ENCODE measurements around the gene GALM. TPM values are rescaled to one million over a fixed set of nuclear protein-coding genes. Genes with fewer than 3 reads are reported as not detected.

Gene GALM
- total RNA-seq, 1 experiment from 2014 or later = 20.5 TPM

- no TSS peak for BruUV-seq (replicated peaks)
- H3K9me3 ChIP-seq (ENCODE audit: control insufficient read depth, insufficient read depth, low read depth, low read length) = no peaks in the 10 kb centered on the region
- H3K4me3 ChIP-seq (ENCODE audit: low read depth in 2 of 2, low read length in 2 of 2) = no peak overlapping the region
- CTCF ChIA-PET = no interaction called here
- DNase-seq (ENCODE audit: low read depth, low spot score) (no peak), ATAC-seq (no peak)
- in situ Hi-C loops (cut with HindIII; ENCODE audit: low pct_unique_long_range_greater_than_20kb, low sequenced_read_pairs) = no loop called here
- no peak overlapping the region for H3K27ac ChIP-seq (ENCODE audit: low read length)
- no peaks in the 10 kb centered on the region for H3K36me3 ChIP-seq (ENCODE audit: control insufficient read depth, insufficient read depth, low read length)
- intact Hi-C loops (cut with micrococcal nuclease; ENCODE audit: unreplicated experiment) = no loop called here
- H3K4me1 ChIP-seq (ENCODE audit: control insufficient read depth, insufficient read depth, low read length) = no peaks in the 10 kb centered on the region
- no peaks in the 10 kb centered on the region for H3K27me3 ChIP-seq (ENCODE audit: control insufficient read depth, insufficient read depth, low read length)
- TF ChIP-seq, protein P1, sequence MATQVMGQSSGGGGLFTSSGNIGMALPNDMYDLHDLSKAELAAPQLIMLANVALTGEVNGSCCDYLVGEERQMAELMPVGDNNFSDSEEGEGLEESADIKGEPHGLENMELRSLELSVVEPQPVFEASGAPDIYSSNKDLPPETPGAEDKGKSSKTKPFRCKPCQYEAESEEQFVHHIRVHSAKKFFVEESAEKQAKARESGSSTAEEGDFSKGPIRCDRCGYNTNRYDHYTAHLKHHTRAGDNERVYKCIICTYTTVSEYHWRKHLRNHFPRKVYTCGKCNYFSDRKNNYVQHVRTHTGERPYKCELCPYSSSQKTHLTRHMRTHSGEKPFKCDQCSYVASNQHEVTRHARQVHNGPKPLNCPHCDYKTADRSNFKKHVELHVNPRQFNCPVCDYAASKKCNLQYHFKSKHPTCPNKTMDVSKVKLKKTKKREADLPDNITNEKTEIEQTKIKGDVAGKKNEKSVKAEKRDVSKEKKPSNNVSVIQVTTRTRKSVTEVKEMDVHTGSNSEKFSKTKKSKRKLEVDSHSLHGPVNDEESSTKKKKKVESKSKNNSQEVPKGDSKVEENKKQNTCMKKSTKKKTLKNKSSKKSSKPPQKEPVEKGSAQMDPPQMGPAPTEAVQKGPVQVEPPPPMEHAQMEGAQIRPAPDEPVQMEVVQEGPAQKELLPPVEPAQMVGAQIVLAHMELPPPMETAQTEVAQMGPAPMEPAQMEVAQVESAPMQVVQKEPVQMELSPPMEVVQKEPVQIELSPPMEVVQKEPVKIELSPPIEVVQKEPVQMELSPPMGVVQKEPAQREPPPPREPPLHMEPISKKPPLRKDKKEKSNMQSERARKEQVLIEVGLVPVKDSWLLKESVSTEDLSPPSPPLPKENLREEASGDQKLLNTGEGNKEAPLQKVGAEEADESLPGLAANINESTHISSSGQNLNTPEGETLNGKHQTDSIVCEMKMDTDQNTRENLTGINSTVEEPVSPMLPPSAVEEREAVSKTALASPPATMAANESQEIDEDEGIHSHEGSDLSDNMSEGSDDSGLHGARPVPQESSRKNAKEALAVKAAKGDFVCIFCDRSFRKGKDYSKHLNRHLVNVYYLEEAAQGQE (IDR thresholded peaks at IDR 0.05; ENCODE audit: insufficient read depth in 1 of 2, low read depth in 2 of 2, low read length in 1 of 2) = no peak
- TF ChIP-seq SIN3A (IDR thresholded peaks at IDR 0.05; ENCODE audit: borderline replicate concordance, insufficient read depth, low read depth, low read length) (no peak), TCF7L2 (IDR thresholded peaks at IDR 0.05; ENCODE audit: low read depth, low read length) (no peak), POLR2AphosphoS5 (IDR thresholded peaks at IDR 0.05; ENCODE audit: low read depth, low read length) (no peak)
- TF ChIP-seq, protein P2, sequence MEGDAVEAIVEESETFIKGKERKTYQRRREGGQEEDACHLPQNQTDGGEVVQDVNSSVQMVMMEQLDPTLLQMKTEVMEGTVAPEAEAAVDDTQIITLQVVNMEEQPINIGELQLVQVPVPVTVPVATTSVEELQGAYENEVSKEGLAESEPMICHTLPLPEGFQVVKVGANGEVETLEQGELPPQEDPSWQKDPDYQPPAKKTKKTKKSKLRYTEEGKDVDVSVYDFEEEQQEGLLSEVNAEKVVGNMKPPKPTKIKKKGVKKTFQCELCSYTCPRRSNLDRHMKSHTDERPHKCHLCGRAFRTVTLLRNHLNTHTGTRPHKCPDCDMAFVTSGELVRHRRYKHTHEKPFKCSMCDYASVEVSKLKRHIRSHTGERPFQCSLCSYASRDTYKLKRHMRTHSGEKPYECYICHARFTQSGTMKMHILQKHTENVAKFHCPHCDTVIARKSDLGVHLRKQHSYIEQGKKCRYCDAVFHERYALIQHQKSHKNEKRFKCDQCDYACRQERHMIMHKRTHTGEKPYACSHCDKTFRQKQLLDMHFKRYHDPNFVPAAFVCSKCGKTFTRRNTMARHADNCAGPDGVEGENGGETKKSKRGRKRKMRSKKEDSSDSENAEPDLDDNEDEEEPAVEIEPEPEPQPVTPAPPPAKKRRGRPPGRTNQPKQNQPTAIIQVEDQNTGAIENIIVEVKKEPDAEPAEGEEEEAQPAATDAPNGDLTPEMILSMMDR (IDR thresholded peaks at IDR 0.05) = no peak
- POLR2A ChIA-PET = interaction anchor here (0.5 kb wide), 1 partner anchor 14 kb away, joined by 5 read pairs; no protein-coding TSS in a partner anchor
Measured at GRCh38 chr2:38765149-38765548, 99.2 kb downstream of the GALM start.

- ChIA-PET POLR2A (no interaction called here), CTCF (no interaction called here)
- Histone ChIP-seq H3K4me1 (ENCODE audit: control insufficient read depth, insufficient read depth, low read length) (no peaks in the 10 kb centered on the region), H3K27me3 (ENCODE audit: control insufficient read depth, insufficient read depth, low read length) (no peaks in the 10 kb centered on the region), H3K4me3 (ENCODE audit: low read depth in 2 of 2, low read length in 2 of 2) (no peak overlapping the region), H3K9me3 (ENCODE audit: control insufficient read depth, insufficient read depth, low read depth, low read length) (no peaks in the 10 kb centered on the region), H3K27ac (ENCODE audit: low read length) (no peak overlapping the region), H3K36me3 (ENCODE audit: control insufficient read depth, insufficient read depth, low read length) (no peaks in the 10 kb centered on the region)
- DNase-seq (ENCODE audit: low read depth, low spot score) = no peak
- intact Hi-C loops (cut with micrococcal nuclease; ENCODE audit: unreplicated experiment) = no loop called here
- in situ Hi-C loops (cut with HindIII; ENCODE audit: low pct_unique_long_range_greater_than_20kb, low sequenced_read_pairs) = no loop called here
- TF ChIP-seq TCF7L2 (IDR thresholded peaks at IDR 0.05; ENCODE audit: low read depth, low read length) (no peak), SIN3A (IDR thresholded peaks at IDR 0.05; ENCODE audit: borderline replicate concordance, insufficient read depth, low read depth, low read length) (no peak)
- TF ChIP-seq, protein P2 (IDR thresholded peaks at IDR 0.05) = no peak
- TF ChIP-seq, protein P1 (IDR thresholded peaks at IDR 0.05; ENCODE audit: insufficient read depth in 1 of 2, low read depth in 2 of 2, low read length in 1 of 2) = no peak
- ATAC-seq = no peak
- no TSS peak for BruUV-seq (replicated peaks)
Measured at GRCh38 chr2:38765551-38765950, 99.6 kb downstream of the GALM start.
